Measurements from ENCODE around the gene VSTM2B. TPM values are rescaled to one million over a fixed set of nuclear protein-coding genes. Genes with fewer than 3 reads are reported as not detected.
A peak's percentile ranks its signal among the peaks of the same experiment; 100 is the strongest.

The VSTM2B gene
- total and polyA plus RNA-seq, 7 donors = 0.41 TPM; not detected in 6

DNA sequence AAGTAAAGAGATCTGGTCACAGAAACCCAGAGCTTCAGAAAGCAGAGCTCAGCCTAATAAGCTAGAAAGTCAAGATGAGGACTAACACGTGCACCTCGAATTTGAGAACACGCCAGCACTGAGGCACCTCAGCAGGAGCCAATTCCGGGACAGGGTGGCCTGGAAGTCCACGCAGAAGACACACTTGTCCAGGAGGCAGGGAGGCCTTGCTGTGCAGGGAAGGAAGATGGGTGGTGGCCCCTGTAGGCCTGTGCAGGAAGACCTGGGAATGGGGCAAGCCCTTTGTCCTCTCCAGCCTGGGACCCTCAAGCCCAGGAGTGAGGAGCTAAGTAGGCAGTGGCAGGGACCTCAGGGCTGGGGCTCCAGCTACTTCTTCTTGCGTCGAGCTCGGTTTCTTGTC is 16.3 kb upstream of the VSTM2B start:
- H3K27me3 ChIP-seq = peaks cover 0 to 22% (median 19%) of the 10 kb centered on the region in 3 donors
- H3K27ac ChIP-seq = no peak overlapping the region
- TF ChIP-seq, protein P1, sequence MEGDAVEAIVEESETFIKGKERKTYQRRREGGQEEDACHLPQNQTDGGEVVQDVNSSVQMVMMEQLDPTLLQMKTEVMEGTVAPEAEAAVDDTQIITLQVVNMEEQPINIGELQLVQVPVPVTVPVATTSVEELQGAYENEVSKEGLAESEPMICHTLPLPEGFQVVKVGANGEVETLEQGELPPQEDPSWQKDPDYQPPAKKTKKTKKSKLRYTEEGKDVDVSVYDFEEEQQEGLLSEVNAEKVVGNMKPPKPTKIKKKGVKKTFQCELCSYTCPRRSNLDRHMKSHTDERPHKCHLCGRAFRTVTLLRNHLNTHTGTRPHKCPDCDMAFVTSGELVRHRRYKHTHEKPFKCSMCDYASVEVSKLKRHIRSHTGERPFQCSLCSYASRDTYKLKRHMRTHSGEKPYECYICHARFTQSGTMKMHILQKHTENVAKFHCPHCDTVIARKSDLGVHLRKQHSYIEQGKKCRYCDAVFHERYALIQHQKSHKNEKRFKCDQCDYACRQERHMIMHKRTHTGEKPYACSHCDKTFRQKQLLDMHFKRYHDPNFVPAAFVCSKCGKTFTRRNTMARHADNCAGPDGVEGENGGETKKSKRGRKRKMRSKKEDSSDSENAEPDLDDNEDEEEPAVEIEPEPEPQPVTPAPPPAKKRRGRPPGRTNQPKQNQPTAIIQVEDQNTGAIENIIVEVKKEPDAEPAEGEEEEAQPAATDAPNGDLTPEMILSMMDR (IDR thresholded peaks at IDR 0.05) = no peak
- TF ChIP-seq EP300 (IDR thresholded peaks at IDR 0.05) (no peak), POLR2A (IDR thresholded peaks at IDR 0.05) (no peak), POLR2AphosphoS5 (IDR thresholded peaks at IDR 0.05) (no peak)
- 81 to 87% methylated on average over 8 of the region's 8 CpGs for WGBS, 2 donors
- H3K4me3 ChIP-seq = no peak overlapping the region
- intact Hi-C loops (cut with DNase I) = no loop called here
- no peaks in the 10 kb centered on the region for H3K9me3 ChIP-seq
- DNase-seq = peak; percentile 38
- no peaks in the 10 kb centered on the region for H3K4me1 ChIP-seq
- H3K36me3 ChIP-seq = no peaks in the 10 kb centered on the region

DNA sequence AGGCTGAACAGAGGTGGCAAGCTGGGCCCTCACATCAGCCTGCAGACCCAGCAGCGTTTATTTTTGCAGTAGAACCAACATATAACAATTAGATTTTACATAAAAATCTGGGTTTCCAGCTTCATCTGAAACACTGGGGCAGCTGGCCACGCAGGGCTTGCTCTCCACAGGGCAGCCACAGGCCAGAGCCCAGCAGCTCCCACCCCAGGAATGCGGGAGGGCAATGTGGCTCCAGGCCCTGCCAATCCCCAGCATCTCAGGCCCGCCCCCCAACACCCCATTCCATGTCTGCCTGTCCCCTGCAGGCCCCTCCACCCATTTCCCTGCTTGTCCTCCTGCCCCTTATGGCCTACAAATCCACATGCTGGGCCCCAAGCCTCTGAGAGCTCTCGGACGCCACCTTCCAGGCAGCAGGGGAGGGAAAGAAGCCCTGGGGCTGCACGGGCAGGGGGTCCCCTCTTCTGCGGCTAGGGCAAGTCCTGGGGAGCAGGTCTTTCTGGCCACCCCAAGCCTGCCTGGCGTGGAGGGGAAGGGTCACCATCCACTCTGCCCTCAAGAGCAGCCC is 15.0 kb upstream of the VSTM2B start:
- peaks cover 0 to 22% (median 19%) of the 10 kb centered on the region in 3 donors for H3K27me3 ChIP-seq
- peak; percentile 40 for DNase-seq
- H3K4me1 ChIP-seq = no peaks in the 10 kb centered on the region
- intact Hi-C loops (cut with DNase I) = no loop called here
- H3K36me3 ChIP-seq = no peaks in the 10 kb centered on the region
- TF ChIP-seq, protein P1 (IDR thresholded peaks at IDR 0.05) = no peak
- TF ChIP-seq POLR2AphosphoS5 (IDR thresholded peaks at IDR 0.05) = no peak
- TF ChIP-seq POLR2A (IDR thresholded peaks at IDR 0.05) = no peak
- TF ChIP-seq EP300 (IDR thresholded peaks at IDR 0.05) = no peak
- WGBS, 2 donors = 75 to 77% methylated on average over 9 of the region's 9 CpGs
- H3K4me3 ChIP-seq = no peak overlapping the region
- H3K9me3 ChIP-seq = no peaks in the 10 kb centered on the region
- H3K27ac ChIP-seq = no peak overlapping the region

DNA sequence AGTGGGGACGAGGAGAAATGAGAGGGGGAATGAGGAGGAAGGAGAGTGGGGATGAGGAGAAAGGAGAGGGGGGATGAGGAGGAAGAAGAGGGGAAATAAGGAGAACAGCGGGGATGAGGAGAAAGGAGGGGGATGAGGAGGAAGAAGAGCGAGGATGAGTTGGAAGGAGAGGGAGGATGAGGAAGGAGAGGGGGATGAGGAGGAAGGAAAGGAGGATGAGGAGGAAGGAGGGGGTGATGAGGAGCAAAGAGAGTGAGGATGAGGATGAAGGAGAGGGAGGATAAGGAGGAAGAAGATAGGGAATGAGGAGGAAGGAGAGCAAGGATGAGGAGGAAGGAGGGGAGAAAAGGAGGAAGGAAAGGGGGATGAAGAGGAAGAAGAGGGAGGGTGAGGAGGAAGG is 14.0 kb upstream of the VSTM2B start:
- H3K4me1 ChIP-seq = no peaks in the 10 kb centered on the region
- no peak for DNase-seq
- no peak overlapping the region for H3K27ac ChIP-seq
- no peak overlapping the region for H3K4me3 ChIP-seq
- no peak for TF ChIP-seq EP300 (IDR thresholded peaks at IDR 0.05)
- no peak for TF ChIP-seq POLR2A (IDR thresholded peaks at IDR 0.05)
- TF ChIP-seq, protein P1 (IDR thresholded peaks at IDR 0.05) = no peak
- no peak for TF ChIP-seq POLR2AphosphoS5 (IDR thresholded peaks at IDR 0.05)
- no peaks in the 10 kb centered on the region for H3K36me3 ChIP-seq
- H3K27me3 ChIP-seq = peaks cover 0 to 25% (median 19%) of the 10 kb centered on the region in 3 donors
- no peaks in the 10 kb centered on the region for H3K9me3 ChIP-seq
- intact Hi-C loops (cut with DNase I) = no loop called here
- 70 to 75% methylated on average over 3 of the region's 3 CpGs for WGBS, 2 donors

DNA sequence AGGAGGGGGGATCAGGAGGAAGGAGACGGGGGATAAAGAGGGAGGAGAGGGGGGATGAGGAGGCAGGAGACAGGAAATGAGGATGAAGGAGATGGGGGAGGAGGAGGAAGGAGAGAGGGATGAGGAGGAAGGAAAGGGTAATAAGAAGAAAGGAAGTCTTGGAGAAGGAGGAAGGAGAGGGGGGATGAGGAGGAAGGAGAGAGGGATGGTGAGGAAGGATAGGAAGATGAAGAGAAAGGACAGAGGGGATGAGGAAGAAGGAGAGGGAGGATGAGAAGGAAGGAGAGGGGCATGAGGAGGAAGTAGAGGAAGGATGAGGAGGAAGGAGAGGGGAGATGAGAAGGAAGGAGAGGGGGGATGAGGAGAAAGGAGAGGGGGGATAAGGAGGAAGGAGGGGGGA is 13.0 kb upstream of the VSTM2B start:
- intact Hi-C loops (cut with DNase I) = no loop called here
- no peak overlapping the region for H3K4me3 ChIP-seq
- WGBS, 2 donors = 54 to 63% methylated on average over 1 of the region's 1 CpG
- DNase-seq = no peak
- no peaks in the 10 kb centered on the region for H3K36me3 ChIP-seq
- peaks cover 0 to 25% (median 15%) of the 10 kb centered on the region in 3 donors for H3K27me3 ChIP-seq
- no peak overlapping the region for H3K27ac ChIP-seq
- no peaks in the 10 kb centered on the region for H3K9me3 ChIP-seq
- no peaks in the 10 kb centered on the region for H3K4me1 ChIP-seq
- TF ChIP-seq EP300 (IDR thresholded peaks at IDR 0.05) (no peak), POLR2A (IDR thresholded peaks at IDR 0.05) (no peak), POLR2AphosphoS5 (IDR thresholded peaks at IDR 0.05) (no peak)
- TF ChIP-seq, protein P1 (IDR thresholded peaks at IDR 0.05) = no peak
